ENCODE results near the gene ARHGAP30. TPM values are rescaled to one million over a fixed set of nuclear protein-coding genes. Genes with fewer than 3 reads are reported as not detected.
"Not testable (repeated sequence)": the region's sequence is repeated elsewhere in the genome, so short reads cannot be mapped to it uniquely, and the experiment has no call there.

The ARHGAP30 gene
- total and polyA plus RNA-seq, 2 of the 4 experiments (the other 2 are of a cell fraction) = 0.02 TPM; not detected in 1

- TF ChIP-seq MAZ (IDR thresholded peaks at IDR 0.05; ENCODE audit: borderline replicate concordance, low read depth, low read length) = no peak
Measured at GRCh38 chr1:161066694-161067093, 3.0 kb downstream of the ARHGAP30 start (continued).

- H3K27me3 ChIP-seq (ENCODE audit: control insufficient read depth, insufficient read depth, low read length); H4K5ac ChIP-seq (ENCODE audit: low read depth, low read length); H3K9me1 ChIP-seq (ENCODE audit: insufficient read depth, low read length); H2AK9ac ChIP-seq (replicated peaks; ENCODE audit: low read depth, low read length, poor library complexity); ATAC-seq (ENCODE audit: low read depth); H3K14ac ChIP-seq (replicated peaks; ENCODE audit: low read depth, low read length); in situ Hi-C loops (cut with MboI; ENCODE audit: low sequenced_read_pairs); H3K27ac ChIP-seq (ENCODE audit: insufficient read depth, low read length); POLR2A ChIA-PET (ENCODE audit: unreplicated experiment); H3K23ac ChIP-seq (ENCODE audit: low read depth, low read length); H3K4me2 ChIP-seq (ENCODE audit: low read depth, low read length); H2BK15ac ChIP-seq (ENCODE audit: low read depth, low read length); H3K79me1 ChIP-seq (ENCODE audit: low read depth in 1 of 2, low read length in 2 of 2); DNase-seq; H3K36me3 ChIP-seq (ENCODE audit: control insufficient read depth, insufficient read depth, low read length); dilution Hi-C loops (cut with HindIII; ENCODE audit: low sequenced_read_pairs, unreplicated experiment); H2BK120ac ChIP-seq (ENCODE audit: low read depth, low read length); BruUV-seq (replicated peaks); H2AFZ ChIP-seq (replicated peaks; ENCODE audit: low read length, poor library complexity); H3K56ac ChIP-seq (ENCODE audit: extremely low read depth, insufficient read depth, low read length); H3K4ac ChIP-seq (ENCODE audit: low read depth, low read length); H3K18ac ChIP-seq (ENCODE audit: low read depth, low read length); H3K4me1 ChIP-seq (ENCODE audit: control insufficient read depth, insufficient read depth, low read length); H2BK20ac ChIP-seq (ENCODE audit: low read depth, low read length); H2AK5ac ChIP-seq (ENCODE audit: low read depth, low read length); H3K4me3 ChIP-seq (ENCODE audit: insufficient read depth, low read depth, low read length); H4K20me1 ChIP-seq (ENCODE audit: insufficient read depth, low read length); H3K9ac ChIP-seq (ENCODE audit: low read depth, low read length); H4K91ac ChIP-seq (ENCODE audit: insufficient read depth, low read depth, low read length); intact Hi-C loops (cut with micrococcal nuclease); H3K9me3 ChIP-seq (ENCODE audit: control insufficient read depth, insufficient read depth, low read length); H2BK5ac ChIP-seq (ENCODE audit: low read depth, low read length, poor library complexity, severe bottlenecking); CTCF ChIA-PET; H4K8ac ChIP-seq (ENCODE audit: low read depth in 2 of 2, low read length in 2 of 2): not testable (repeated sequence)
- WGBS, 2 experiments (ENCODE audit: extremely low coverage in 2 of 2, insufficient read length in 1 of 2) = no CpG with 5 or more reads among the region's 7 CpGs
Measured at GRCh38 chr1:161065681-161066080, 4.0 kb downstream of the ARHGAP30 start.

- H3K27ac ChIP-seq (ENCODE audit: insufficient read depth, low read length); H2AK9ac ChIP-seq (replicated peaks; ENCODE audit: low read depth, low read length, poor library complexity); H4K91ac ChIP-seq (ENCODE audit: insufficient read depth, low read depth, low read length); H3K36me3 ChIP-seq (ENCODE audit: control insufficient read depth, insufficient read depth, low read length); H3K56ac ChIP-seq (ENCODE audit: extremely low read depth, insufficient read depth, low read length); H2AK5ac ChIP-seq (ENCODE audit: low read depth, low read length); in situ Hi-C loops (cut with MboI; ENCODE audit: low sequenced_read_pairs); H2BK5ac ChIP-seq (ENCODE audit: low read depth, low read length, poor library complexity, severe bottlenecking); intact Hi-C loops (cut with micrococcal nuclease); H3K14ac ChIP-seq (replicated peaks; ENCODE audit: low read depth, low read length); H3K4ac ChIP-seq (ENCODE audit: low read depth, low read length); H3K4me2 ChIP-seq (ENCODE audit: low read depth, low read length); DNase-seq; H3K23ac ChIP-seq (ENCODE audit: low read depth, low read length); H2BK20ac ChIP-seq (ENCODE audit: low read depth, low read length); H3K18ac ChIP-seq (ENCODE audit: low read depth, low read length); H3K9ac ChIP-seq (ENCODE audit: low read depth, low read length); H4K8ac ChIP-seq (ENCODE audit: low read depth in 2 of 2, low read length in 2 of 2); H4K20me1 ChIP-seq (ENCODE audit: insufficient read depth, low read length); CTCF ChIA-PET; POLR2A ChIA-PET (ENCODE audit: unreplicated experiment); BruUV-seq (replicated peaks); H3K4me3 ChIP-seq (ENCODE audit: insufficient read depth, low read depth, low read length); H2BK120ac ChIP-seq (ENCODE audit: low read depth, low read length); H3K27me3 ChIP-seq (ENCODE audit: control insufficient read depth, insufficient read depth, low read length); H4K5ac ChIP-seq (ENCODE audit: low read depth, low read length); dilution Hi-C loops (cut with HindIII; ENCODE audit: low sequenced_read_pairs, unreplicated experiment); H3K9me3 ChIP-seq (ENCODE audit: control insufficient read depth, insufficient read depth, low read length); H3K79me1 ChIP-seq (ENCODE audit: low read depth in 1 of 2, low read length in 2 of 2); H2BK15ac ChIP-seq (ENCODE audit: low read depth, low read length); H3K4me1 ChIP-seq (ENCODE audit: control insufficient read depth, insufficient read depth, low read length); H2AFZ ChIP-seq (replicated peaks; ENCODE audit: low read length, poor library complexity); ATAC-seq (ENCODE audit: low read depth); H3K9me1 ChIP-seq (ENCODE audit: insufficient read depth, low read length): not testable (repeated sequence)
- WGBS, 2 experiments (ENCODE audit: extremely low coverage in 2 of 2, insufficient read length in 1 of 2) = 20% methylated on average over 1 of the region's 6 CpGs; no CpG with 5 or more reads in 1 of the 2 experiments
Measured at GRCh38 chr1:161063936-161064335, 5.8 kb downstream of the ARHGAP30 start.

Measured in IMR-90 (cell line).